GM20000 (cell line): ENCODE data around the gene DDA1.
"Not testable (repeated sequence)": the region's sequence is repeated elsewhere in the genome, so short reads cannot be mapped to it uniquely, and the experiment has no call there.

Experiments used
- DNase-seq: peaks from one replicate; pipeline ENCODE4 v3.0.0; 2012; ENCODE audit warnings: low spot score
- CTCF ChIP-seq: IDR thresholded peaks from 2 replicates; pipeline ENCODE4 v1.5.1; 2012; ENCODE audit warnings: mild to moderate bottlenecking, control low read depth; ENCODE audit errors: extremely low read depth, missing control alignments

Gene DDA1

GRCh38 chr19:17266589-17266974 is 42.8 kb upstream of the DDA1 start:
- no peak for DNase-seq
- no peak for TF ChIP-seq CTCF

- peak; percentile 98 for DNase-seq
- TF ChIP-seq CTCF = no peak
Measured at GRCh38 chr19:17266975-17267788, 42.2 kb upstream of the DDA1 start, which contains the start of gene BABAM1. Gene BABAM1 (plus strand): TSS chr19:17267443. CDS start chr19:17268807, 1,364 bp downstream.

- TF ChIP-seq CTCF = no peak
- no peak for DNase-seq
Measured at GRCh38 chr19:17268754-17269153, 40.6 kb upstream of the DDA1 start.

- DNase-seq = not testable (repeated sequence)
Measured at GRCh38 chr19:17274892-17275291, 34.5 kb upstream of the DDA1 start.

- no peak for DNase-seq
- TF ChIP-seq CTCF = no peak
Measured at GRCh38 chr19:17275441-17276175, 33.8 kb upstream of the DDA1 start.

- no peak for DNase-seq
- no peak for TF ChIP-seq CTCF
Measured at GRCh38 chr19:17279436-17279835, 29.9 kb upstream of the DDA1 start.

- DNase-seq = peak; percentile 84
- no peak for TF ChIP-seq CTCF
Measured at GRCh38 chr19:17281391-17282304, 27.7 kb upstream of the DDA1 start, which contains the start of gene ANKLE1. Gene ANKLE1 (plus strand): TSS chr19:17281901. CDS start chr19:17281921, 20 bp downstream.
